Stimulated activated CD4-positive, alpha-beta T cell treated with anti-CD3 and anti-CD28 coated beads, Interleukin-2, amount 100 ng/mL, for 4 hours (primary cell): ENCODE measurements around the gene RPRD2.
"Not testable (repeated sequence)": the region's sequence is repeated elsewhere in the genome, so short reads cannot be mapped to it uniquely, and the experiment has no call there.

Experiments used
- DNase-seq: peaks from one replicate; pipeline ENCODE4 v3.0.0-alpha.2; 2020; ENCODE audit warnings: low read depth

Gene RPRD2

DNA sequence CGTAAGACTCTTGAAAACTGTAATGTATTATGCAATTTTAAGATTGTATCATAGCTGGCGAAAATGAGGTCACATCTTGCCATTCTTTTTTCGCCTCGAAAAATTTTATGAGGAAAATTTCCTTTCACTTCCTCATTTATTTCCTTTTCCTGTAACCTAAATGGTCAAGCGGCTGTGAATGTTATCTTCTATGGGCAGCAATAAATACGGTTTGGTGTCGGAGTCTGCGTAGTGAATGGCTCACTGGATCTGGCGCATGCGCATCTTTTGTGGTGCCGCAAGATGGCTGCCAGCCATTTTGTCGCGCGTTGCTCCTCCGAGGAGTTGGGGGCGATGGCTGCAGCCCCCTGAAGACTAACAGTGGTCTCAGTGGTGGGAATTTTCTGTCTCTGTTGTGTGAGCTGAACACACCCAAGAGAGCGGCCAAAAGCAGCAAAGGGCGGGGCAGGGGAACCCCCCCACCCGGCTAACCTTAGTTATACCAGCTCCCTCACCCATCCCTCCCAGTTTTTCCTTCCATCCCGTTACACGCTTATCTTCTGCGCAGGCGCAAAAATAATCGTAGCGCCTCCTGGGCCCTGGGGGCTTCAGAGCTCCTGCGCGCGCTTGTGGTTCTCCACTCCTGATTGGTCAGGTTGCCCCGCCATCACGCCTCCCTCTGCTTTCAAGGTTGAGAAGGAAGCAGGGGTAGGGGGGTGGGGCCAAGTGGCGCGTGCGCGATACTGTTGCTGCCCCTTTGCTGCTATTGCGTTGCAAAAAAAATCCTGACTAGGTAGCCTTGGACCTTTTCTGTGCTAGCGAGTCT lies at the start of gene RPRD2:
Gene RPRD2, plus strand, starts transcription at position 722 of the 805 bp plus-strand sequence. CDS start 568 bp downstream, outside the sequence.
- peak; percentile 98 for DNase-seq

GRCh38 chr1:150314691-150315090 lies 49.3 kb upstream of the RPRD2 start:
- DNase-seq: not testable (repeated sequence)

- DNase-seq: no peak
Measured at GRCh38 chr1:150320667-150320978, 43.3 kb upstream of the RPRD2 start.

DNA sequence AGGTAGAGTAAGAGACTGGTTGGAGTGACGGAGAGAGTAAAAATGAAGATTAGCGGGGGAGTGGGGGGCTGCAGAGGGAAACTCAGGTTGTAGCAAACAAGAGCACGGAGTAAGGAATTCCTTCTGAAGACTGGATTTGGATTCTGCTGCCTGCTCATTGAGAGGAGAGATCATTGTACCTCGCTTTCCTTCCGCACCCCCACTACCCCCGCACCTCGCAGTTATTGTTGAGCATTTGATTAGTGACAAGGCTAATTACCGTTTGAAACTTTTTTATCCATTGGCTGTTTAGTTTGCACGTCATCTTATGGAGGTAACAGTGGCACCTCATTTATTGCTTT lies 42.2 kb upstream of the RPRD2 start:
- DNase-seq: no peak

DNA sequence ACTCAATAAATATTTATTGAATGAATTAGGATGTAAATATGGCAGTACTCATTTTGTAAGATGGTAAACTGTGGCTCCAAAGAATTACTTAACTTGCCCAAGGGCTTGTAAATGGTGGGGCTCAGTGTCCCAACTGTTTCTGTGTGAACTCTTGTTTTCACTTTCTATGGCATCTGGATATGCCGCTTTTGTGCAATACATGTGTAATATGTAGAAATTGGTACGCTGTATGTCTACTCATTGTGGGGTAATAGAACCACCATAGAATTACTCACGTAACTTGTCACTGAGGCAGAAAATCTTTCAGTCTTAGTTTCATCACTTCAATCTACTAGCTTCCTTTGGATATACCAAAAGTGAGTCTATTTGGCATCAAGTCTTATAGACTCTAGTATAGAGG lies 41.6 kb upstream of the RPRD2 start:
- DNase-seq: no peak

GRCh38 chr1:150332651-150333290 lies 31.2 kb upstream of the RPRD2 start:
- no peak for DNase-seq

DNA sequence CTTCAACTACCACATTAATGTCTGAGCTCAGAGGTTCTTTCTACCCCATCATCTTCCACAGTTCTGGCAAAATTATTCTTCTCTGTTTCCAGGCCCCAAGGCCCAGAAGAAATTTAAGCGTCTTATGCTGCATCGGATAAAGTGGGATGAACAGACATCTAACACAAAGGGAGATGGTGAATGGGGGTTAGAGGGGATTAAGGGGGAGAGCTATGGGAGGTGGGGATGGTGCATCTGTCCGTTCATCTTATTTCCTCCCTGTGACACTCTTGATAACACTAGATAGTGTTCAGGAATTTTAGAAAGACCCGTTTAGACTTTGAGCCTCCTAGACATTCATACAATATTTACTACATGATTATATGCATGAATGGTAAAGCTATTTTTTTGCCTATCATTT lies 17.6 kb upstream of the RPRD2 start:
- no peak for DNase-seq

DNA sequence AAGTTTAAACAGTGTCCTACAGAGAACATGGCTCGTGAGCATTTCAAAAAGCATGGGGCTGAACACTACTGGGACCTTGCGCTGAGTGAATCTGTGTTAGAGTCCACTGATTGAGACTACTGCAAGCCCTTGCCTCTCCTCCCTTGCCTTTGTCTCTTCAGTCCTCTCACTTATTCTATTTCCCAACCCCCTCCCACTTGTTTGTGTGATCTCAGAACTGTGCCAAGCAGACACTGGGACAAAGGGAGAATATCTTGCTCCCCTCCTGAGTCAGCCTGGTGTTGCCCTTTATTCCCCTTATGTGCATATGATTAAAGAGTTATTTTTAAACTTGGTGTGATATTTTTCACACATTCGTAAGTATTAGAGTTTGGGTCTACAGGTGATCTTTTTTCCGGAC lies 11.1 kb upstream of the RPRD2 start:
- no peak for DNase-seq

GRCh38 chr1:150362721-150363425 lies 1.1 kb upstream of the RPRD2 start:
- peak; percentile 26 for DNase-seq

DNA sequence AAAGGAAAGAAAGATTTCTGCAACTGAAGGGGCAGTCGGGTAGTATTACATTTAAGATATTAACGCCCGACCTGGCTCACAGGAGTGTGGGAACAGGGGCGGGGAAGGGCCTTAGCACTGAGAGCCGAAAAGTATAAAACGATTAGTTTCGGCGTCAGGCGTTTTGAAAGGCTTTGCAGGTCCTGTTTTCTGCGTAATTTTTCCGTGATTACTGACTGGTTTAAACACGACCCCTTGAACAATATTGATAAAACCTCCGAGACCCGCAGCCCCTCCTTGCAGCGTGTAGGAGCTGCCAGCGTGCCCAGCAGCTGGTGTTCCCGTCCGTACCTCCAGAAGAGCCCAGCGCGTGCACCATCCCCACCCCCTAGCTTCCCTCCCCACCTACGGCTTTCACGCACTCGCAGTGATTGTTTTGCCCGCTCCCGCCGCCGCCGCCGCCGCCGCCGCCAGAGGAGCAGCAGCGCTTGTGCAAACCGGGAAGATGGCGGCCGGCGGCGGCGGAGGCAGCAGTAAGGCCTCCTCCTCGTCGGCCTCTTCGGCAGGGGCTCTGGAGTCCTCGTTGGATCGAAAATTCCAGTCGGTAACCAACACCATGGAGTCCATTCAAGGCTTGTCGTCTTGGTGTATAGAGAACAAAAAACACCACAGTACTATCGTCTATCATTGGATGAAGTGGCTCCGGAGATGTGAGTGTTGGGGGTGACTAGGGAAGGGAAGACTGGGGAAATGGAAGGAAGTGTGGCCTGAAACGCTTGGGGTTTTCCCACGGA lies 470 bp downstream of the RPRD2 start:
- DNase-seq: peak; percentile 66

DNA sequence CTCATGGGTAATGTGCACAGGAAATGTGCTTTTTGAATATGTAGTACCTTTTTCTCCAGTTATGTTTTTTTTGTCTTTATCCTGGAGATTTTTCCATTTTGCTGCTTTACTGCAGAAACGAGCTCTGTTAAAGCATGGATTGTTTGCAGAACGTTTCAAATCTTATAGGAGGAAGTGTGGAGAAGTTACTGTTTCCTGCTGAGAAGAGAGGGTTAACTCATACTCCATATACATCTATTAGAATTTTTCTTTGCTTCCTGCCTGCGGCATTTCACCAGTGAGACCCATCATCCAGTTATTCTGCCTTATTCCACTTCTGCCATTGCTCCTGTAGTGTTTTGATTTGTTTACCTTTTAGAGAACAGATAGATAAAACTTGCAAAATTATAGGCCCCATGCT lies 2.0 kb downstream of the RPRD2 start:
- DNase-seq: no peak

DNA sequence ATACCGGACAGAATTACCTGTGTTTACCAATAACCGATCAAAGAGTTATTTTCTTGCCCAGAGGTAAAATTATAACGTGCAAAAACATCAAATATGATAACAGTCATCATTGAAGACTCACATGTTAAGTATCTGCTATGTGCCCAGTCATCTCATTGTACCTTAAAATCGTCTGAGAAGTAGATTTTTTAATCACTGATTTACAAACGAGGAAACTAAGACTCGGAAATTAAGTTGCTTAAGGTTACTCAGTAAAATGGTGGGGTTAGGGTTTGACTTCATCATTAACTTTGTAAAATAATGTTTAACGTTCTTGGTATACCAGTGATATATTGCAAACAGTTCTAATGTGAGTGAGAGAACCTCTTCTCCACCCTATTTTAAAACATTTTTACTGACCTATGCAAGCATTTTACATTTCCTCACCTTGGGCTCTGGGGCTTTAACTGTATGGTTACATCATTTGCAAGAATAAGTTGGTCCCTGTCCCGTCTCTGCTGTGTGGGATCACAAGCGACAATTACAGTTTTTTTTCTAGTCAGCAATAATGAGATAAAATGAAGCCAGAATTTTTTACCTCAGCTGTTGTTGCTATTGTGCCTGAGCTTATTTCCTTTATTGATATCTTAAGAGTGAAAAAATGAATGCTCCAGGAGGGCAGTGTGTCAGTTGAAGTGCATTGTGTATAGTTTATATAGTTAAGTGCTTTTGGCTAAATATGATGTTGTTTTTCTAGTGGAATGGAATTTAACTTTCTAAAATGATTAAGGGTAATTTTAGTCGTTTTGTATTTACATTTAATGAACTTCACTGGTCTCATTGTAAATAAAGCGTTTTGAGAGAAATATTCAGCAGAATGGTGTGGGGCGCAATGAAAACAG lies 2.7 kb downstream of the RPRD2 start:
- no peak for DNase-seq

- DNase-seq: no peak
Measured at GRCh38 chr1:150371110-150371509, 7.2 kb downstream of the RPRD2 start.

GRCh38 chr1:150372580-150372979 lies 8.6 kb downstream of the RPRD2 start:
- DNase-seq: no peak

- no peak for DNase-seq
Measured at GRCh38 chr1:150376110-150376509, 12.2 kb downstream of the RPRD2 start.

GRCh38 chr1:150383631-150384324 lies 19.8 kb downstream of the RPRD2 start:
- no peak for DNase-seq

- no peak for DNase-seq
Measured at GRCh38 chr1:150385537-150386445, 21.8 kb downstream of the RPRD2 start.

GRCh38 chr1:150386592-150386991 lies 22.6 kb downstream of the RPRD2 start:
- DNase-seq: no peak

- DNase-seq: no peak
Measured at GRCh38 chr1:150387200-150387599, 23.3 kb downstream of the RPRD2 start.

- DNase-seq: no peak
Measured at GRCh38 chr1:150388241-150388640, 24.3 kb downstream of the RPRD2 start.
